ENCODE data around the gene FRS3. TPM values are rescaled to one million over a fixed set of nuclear protein-coding genes. Genes with fewer than 3 reads are reported as not detected.

FRS3 gene
- total and polyA plus RNA-seq, 4 donors, result 3.7 to 11.2 (median 6.9) TPM

- peaks cover 0 to 2% (median 0%) of the 10 kb centered on the region in 4 donors for H3K36me3 ChIP-seq (ENCODE audit: control insufficient read depth in 4 of 4, insufficient read depth in 4 of 4, low read length in 4 of 4)
- peaks cover 7 to 41% (median 21%) of the 10 kb centered on the region in 5 donors for H3K4me1 ChIP-seq (ENCODE audit: control insufficient read depth in 5 of 5, insufficient read depth in 5 of 5, low read length in 5 of 5)
- TF ChIP-seq CTCF (IDR thresholded peaks at IDR 0.05; ENCODE audit: control extremely low read depth, extremely low read depth), result no peak
- H3K9ac ChIP-seq (ENCODE audit: insufficient read depth in 1 of 2, low read length in 2 of 2), result no peak overlapping the region
- no peaks in the 10 kb centered on the region for H3K9me3 ChIP-seq (ENCODE audit: control insufficient read depth in 4 of 4, insufficient read depth in 3 of 4, low read length in 3 of 4)
- 93 to 97% methylated on average over 3 of the region's 3 CpGs for WGBS, 2 donors
- no peaks in the 10 kb centered on the region for H3K27me3 ChIP-seq (ENCODE audit: control insufficient read depth in 3 of 3, insufficient read depth in 3 of 3, low read length in 2 of 3)
- no peak overlapping the region for H3K27ac ChIP-seq (ENCODE audit: low read depth in 1 of 2, low read length in 1 of 2)
- no peak overlapping the region for H3K4me3 ChIP-seq
- no peak for DNase-seq
- ATAC-seq (ENCODE audit: insufficient read depth, low FRiP score), result no peak
These were observed 52.0 kb downstream of the FRS3 start for GRCh38 chr6:41727705-41728072.

- no peak for DNase-seq
These were observed 52.8 kb downstream of the FRS3 start for GRCh38 chr6:41726876-41727275.

GRCh38 chr6:41724586-41725501 is 54.9 kb downstream of the FRS3 start:
- Histone ChIP-seq H3K27ac (ENCODE audit: low read depth in 1 of 2, low read length in 1 of 2) (peak overlapping the region in 1 of 2 donors; percentile 20), H3K4me3 (no peak overlapping the region), H3K4me1 (ENCODE audit: control insufficient read depth in 5 of 5, insufficient read depth in 5 of 5, low read length in 5 of 5) (peaks cover 7 to 31% (median 27%) of the 10 kb centered on the region in 5 donors), H3K36me3 (ENCODE audit: control insufficient read depth in 4 of 4, insufficient read depth in 4 of 4, low read length in 4 of 4) (no peaks in the 10 kb centered on the region), H3K27me3 (ENCODE audit: control insufficient read depth in 3 of 3, insufficient read depth in 3 of 3, low read length in 2 of 3) (no peaks in the 10 kb centered on the region), H3K9ac (ENCODE audit: insufficient read depth in 1 of 2, low read length in 2 of 2) (no peak overlapping the region), H3K9me3 (ENCODE audit: control insufficient read depth in 4 of 4, insufficient read depth in 3 of 4, low read length in 3 of 4) (no peaks in the 10 kb centered on the region)
- TF ChIP-seq CTCF (IDR thresholded peaks at IDR 0.05; ENCODE audit: control extremely low read depth, extremely low read depth), result no peak
- 72 to 80% methylated on average over 13 of the region's 13 CpGs for WGBS, 2 donors
- DNase-seq, result no peak
- no peak for ATAC-seq (ENCODE audit: insufficient read depth, low FRiP score)

More at GRCh38 chr6:41726876-41727275, 52.8 kb downstream of the FRS3 start:
- 47 to 72% methylated on average over 7 of the region's 7 CpGs for WGBS, 2 donors
- Histone ChIP-seq H3K4me1 (ENCODE audit: control insufficient read depth in 5 of 5, insufficient read depth in 5 of 5, low read length in 5 of 5) (peaks cover 7 to 41% (median 21%) of the 10 kb centered on the region in 5 donors), H3K27me3 (ENCODE audit: control insufficient read depth in 3 of 3, insufficient read depth in 3 of 3, low read length in 2 of 3) (no peaks in the 10 kb centered on the region), H3K27ac (ENCODE audit: low read depth in 1 of 2, low read length in 1 of 2) (no peak overlapping the region), H3K4me3 (no peak overlapping the region), H3K9me3 (ENCODE audit: control insufficient read depth in 4 of 4, insufficient read depth in 3 of 4, low read length in 3 of 4) (no peaks in the 10 kb centered on the region), H3K36me3 (ENCODE audit: control insufficient read depth in 4 of 4, insufficient read depth in 4 of 4, low read length in 4 of 4) (peaks cover 0 to 2% (median 0%) of the 10 kb centered on the region in 4 donors), H3K9ac (ENCODE audit: insufficient read depth in 1 of 2, low read length in 2 of 2) (no peak overlapping the region)
- TF ChIP-seq CTCF (IDR thresholded peaks at IDR 0.05; ENCODE audit: control extremely low read depth, extremely low read depth), result no peak
- ATAC-seq (ENCODE audit: insufficient read depth, low FRiP score), result no peak

All from lung (tissue), 12 donors.